GM21737 (cell line): Measurements from ENCODE around the gene MYO1B.

Source experiments
- ATAC-seq: cut with Tn5 transposase; IDR thresholded peaks from one replicate; pipeline ENCODE4 v1.9.1; 2021; ENCODE audit warnings: mild to moderate bottlenecking, moderate library complexity; ENCODE audit not compliant: unreplicated experiment

MYO1B gene

GRCh38 chr2:191257934-191258333, 12.7 kb downstream of the MYO1B start:
- ATAC-seq: no peak

GRCh38 chr2:191258996-191259395, 13.8 kb downstream of the MYO1B start:
- no peak for ATAC-seq

- no peak for ATAC-seq
These were observed 17.2 kb downstream of the MYO1B start for GRCh38 chr2:191262436-191262835.

- no peak for ATAC-seq
These were observed 17.8 kb downstream of the MYO1B start for GRCh38 chr2:191263050-191263449.

GRCh38 chr2:191264647-191265081, 19.5 kb downstream of the MYO1B start:
- ATAC-seq: no peak

GRCh38 chr2:191265311-191266170, 20.3 kb downstream of the MYO1B start:
- no peak for ATAC-seq

GRCh38 chr2:191266201-191266600, 21.0 kb downstream of the MYO1B start:
- no peak for ATAC-seq

- no peak for ATAC-seq
These were observed 23.4 kb downstream of the MYO1B start for GRCh38 chr2:191268596-191268995.

GRCh38 chr2:191270306-191271161, 25.3 kb downstream of the MYO1B start:
- no peak for ATAC-seq

GRCh38 chr2:191272064-191272463, 26.9 kb downstream of the MYO1B start:
- no peak for ATAC-seq

GRCh38 chr2:191274413-191274815, 29.2 kb downstream of the MYO1B start:
- no peak for ATAC-seq

- no peak for ATAC-seq
These were observed 31.7 kb downstream of the MYO1B start for GRCh38 chr2:191276792-191277465.

GRCh38 chr2:191280290-191280689, 35.1 kb downstream of the MYO1B start:
- ATAC-seq: no peak

- ATAC-seq: no peak
These were observed 35.9 kb downstream of the MYO1B start for GRCh38 chr2:191280834-191281756.

GRCh38 chr2:191285252-191285651, 40.0 kb downstream of the MYO1B start:
- ATAC-seq: no peak

- ATAC-seq: no peak
These were observed 42.6 kb downstream of the MYO1B start for GRCh38 chr2:191287820-191288219.

GRCh38 chr2:191289049-191289448, 43.8 kb downstream of the MYO1B start:
- no peak for ATAC-seq

GRCh38 chr2:191291471-191291870, 46.3 kb downstream of the MYO1B start:
- no peak for ATAC-seq

GRCh38 chr2:191292869-191293268, 47.7 kb downstream of the MYO1B start:
- no peak for ATAC-seq

- ATAC-seq: no peak
These were observed 49.9 kb downstream of the MYO1B start for GRCh38 chr2:191295088-191295487.
